HS-5 (cell line): ENCODE data around the gene KIFC3.
A peak's percentile ranks its signal among the peaks of the same experiment; 100 is the strongest.

ENCODE experiments used
- DNase-seq: peaks from one replicate; pipeline ENCODE4 v3.0.0-alpha.2; 2012; ENCODE audit warnings: low read depth

KIFC3 gene

DNA sequence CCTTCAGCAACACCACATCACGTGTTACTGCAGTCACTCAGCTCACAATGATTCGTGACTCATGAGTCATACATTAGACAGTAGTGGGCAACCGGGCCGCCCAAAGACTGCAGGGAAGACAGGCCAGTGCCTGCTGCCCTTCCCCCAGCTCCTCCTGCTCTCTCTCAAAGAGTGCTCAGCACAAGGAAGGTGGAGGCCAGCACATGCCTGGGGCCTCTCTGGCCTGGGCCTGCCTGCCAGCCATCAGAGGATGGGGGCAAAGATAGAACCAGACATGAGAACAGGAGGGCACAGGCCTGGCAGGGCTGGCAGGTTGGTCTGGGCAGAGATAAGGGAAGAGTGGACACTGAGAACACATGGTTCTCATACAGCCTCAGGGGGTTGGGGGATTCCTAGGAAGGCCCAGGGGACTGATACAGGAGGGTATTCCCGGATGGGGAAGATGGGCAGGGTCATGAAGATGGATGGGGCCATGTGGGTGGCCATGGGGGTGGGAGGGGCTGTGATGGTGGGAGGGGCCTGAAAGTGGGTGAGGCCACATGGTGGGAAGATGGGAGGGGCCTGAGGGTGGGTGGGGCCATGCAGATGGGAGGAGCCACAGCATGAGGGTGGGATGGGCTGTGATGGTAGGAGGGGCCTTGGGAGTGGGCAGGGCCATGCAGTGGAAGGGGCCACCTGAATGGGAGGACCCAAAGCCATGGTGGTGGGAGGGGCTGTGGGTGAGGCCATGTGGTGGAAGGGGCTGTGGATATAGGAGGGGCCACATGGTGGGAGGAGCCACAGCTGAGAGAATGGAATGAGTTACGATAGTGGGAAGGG lies 37.7 kb downstream of the KIFC3 start:
- DNase-seq: peak; percentile 75

DNA sequence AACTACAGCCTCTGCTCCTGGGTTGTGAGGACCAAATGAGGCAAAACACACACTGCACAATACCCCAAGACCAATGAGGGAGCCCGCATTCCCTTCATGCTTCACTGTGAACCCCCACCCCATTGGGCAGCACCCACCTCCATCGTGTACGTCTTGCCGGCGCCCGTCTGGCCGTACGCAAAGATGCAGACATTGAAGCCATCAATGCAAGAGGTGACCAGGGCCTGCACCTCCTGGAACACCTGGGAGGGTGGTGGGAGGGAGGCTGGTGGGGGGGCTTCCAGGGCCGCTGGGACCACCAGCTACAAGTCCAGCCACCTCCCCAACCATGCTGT lies 38.3 kb downstream of the KIFC3 start:
- no peak for DNase-seq

DNA sequence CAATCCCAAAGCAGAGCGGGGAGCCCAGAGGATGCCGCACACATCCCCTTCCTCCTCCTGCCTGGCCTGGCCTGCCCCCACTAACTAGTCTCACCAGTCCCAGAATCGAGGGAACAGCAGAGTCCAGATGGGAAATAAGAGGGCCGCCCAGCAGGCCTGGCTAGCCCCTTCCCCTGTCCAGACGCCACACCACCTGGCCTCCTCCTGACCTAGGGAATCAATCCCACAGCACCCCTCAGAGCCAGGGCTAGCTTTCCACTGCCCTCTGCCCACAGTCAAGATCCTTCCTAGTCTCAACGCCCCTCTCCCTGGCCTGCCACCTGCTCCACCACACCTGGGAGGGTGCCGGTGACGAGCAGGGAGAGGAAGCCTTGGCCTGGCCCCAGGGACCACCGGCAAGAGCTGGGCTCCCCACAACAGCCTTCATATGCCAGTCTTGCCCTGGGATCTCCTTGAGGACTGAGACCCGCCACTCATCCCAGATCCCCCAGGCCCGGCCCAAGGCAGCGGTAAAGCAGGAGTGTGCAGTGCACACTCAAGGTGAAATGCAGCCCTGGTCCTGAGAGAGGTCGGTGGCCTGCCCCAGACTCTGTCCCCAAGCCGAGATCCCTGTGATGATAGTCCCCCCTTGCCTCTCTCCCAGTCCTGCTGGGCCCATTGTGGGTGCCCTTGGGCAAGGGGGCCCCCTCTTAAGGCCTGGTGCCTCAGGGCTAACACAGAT lies 38.8 kb downstream of the KIFC3 start:
- DNase-seq: no peak

DNA sequence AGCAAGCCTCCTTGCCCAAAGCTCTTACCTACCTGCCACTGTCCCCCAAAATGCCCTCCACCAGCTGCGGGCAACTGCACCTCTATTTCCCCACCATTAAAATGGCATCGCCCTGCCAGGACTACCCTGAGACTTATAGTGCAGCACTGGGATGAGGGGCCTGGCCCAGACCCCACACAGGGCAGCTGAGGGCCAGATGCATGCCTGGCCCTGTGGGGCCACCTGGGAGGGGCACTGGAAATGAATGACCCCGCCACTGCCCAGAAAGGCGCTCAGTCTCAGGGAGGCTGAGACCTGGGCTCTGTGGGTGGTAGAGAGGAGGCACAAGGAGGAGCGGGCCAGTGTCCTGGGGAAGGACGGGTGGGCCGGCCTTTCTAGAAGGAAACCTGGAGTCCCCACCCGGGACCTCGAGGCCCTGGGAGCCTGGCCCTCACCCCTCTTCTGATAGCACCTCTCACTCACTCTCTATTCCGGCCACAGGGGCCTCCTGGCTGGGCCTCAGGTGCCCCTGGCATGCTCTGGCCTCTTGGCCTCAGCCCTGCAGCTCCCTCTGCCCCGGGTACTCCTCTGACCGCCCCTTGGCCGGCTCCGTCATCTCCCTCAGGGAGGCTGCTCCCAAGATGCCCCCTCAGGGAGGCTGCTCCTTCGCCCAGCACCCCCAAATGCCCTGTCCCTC lies 39.8 kb downstream of the KIFC3 start:
- DNase-seq: no peak

DNA sequence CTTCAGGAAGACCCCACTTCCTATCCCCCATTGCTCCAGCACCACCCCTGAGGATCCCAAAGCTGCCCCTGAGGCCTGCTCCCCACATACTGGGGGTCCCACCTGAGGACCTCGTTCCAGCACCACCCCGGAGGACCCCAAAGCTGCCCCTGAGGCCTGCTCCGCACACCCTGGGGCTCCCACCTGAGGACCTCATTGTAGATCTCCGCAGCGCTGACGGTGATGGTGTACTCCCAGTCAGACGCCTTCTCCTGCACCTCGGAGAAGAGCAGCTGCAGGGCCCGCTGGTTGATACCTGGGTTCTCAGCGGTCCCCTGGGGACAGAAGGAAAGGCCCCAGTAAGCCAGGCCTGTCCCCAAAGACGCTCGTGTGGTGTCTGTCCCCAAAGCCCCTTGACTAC lies 40.3 kb downstream of the KIFC3 start:
- no peak for DNase-seq

DNA sequence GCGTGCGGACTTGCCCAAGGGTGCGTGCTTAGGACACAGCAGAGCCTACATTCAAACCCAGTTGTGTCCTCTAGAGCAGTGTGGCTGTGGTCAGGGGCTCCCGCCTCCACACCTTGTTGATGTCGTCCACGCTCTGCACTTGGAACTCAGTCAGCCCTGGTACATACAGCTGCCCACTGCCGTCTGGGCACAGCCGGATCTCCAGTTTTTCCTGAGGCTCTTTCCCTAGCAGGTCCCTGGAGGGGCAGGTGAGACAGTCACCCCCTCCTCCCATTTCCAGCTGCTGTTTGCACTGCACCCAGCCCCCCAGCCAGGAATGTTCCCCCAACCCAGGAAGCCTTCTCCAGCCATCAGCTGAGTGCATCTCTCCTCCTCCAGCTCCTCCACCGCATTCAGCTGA lies 41.0 kb downstream of the KIFC3 start:
- no peak for DNase-seq

DNA sequence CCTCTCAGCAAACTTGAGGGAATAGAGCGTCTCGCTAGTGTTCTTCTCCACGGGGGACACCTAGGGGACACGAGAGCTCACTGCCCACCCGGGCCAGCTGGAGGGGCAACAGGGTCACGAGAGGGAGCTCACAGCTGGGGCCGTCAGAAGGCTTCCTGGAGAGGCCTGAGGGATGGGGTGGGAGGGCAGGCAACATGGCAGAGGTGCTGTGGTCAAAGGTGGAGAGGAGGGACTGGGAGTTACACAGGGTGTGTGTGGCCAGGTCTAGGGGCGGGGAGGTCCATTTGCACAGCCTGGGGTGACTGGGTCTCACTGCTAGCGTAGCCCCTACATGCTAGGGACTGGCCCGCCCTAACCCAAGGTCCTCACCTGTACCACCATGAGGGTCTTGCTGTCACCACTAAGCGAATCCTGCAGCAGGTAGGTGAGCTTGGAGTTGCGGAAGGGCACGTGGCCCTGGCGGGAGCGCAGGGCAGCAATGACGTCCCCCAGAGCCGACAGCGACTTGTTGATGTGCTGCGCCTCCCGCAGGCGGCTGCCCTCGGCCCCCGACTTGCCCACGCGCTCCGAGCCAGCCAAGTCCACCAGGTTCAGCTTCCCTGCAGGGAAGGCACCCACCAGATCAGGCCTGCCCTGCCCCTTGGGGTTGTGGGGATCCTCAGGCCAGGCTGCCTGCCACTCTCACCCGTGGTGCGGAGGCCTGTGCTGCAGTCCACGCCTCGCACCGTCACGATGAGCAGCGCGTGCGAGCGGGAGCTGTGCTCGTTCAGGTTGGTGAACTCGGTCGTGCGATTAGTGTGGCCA lies 41.7 kb downstream of the KIFC3 start:
- no peak for DNase-seq

DNA sequence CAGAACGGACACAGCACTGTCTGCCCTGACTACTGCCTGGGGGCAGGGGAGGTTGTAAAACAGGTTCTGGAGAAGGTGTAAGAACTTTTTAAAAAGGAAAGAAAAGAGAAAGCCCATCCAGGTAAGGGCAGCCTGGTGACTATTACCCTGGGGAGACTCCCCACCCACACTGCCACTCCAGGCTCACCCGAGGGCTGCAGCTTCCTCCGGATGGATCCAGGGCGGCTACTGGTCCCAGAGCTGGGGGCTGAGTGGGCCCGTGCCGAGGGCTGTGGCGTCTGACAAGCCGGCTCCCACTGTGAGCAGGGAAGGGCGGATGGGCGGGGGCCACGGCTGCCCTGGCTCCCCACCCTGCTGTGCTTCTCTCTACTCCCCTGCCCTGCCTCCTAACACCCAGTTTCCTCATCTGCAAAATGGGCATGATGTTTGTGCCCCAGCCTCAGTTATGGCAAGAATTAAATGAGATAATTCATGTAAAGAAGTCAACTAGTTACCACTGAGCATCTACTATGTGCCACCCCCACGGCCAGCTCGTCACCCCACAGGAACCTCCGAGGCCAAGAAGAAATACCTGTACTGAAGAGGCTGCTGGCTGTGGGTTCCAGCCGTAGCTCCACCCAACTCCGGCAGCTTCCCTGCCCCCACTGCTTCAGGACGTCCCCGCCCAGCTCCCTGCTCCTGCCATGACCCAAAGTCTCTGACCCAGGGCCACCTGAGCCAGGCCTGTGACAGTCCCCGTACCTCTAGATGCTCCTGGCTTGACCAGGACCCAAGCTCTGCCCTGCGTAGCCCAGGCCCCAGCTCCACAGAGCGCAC lies 42.5 kb downstream of the KIFC3 start:
- no peak for DNase-seq

DNA sequence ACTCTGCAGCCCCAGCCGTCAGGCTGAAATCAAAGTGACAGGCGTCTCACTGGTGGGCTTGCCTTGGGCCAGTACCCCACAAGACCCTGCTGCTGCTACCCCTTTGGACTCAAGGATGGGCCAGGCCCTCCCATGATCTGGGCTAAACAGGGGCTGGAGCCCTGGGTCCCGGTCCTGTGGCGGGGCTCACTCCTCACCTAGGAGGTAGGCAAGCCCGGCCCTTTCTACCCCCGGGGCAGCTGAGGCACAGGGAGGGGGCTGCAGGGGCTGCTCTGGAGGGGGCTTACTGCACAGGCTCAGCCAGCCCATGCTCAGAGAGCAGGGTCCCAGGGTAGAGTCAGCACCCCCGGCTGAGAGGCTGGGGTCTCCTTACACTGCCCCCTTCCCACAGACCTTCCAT lies 43.2 kb downstream of the KIFC3 start:
- no peak for DNase-seq

DNA sequence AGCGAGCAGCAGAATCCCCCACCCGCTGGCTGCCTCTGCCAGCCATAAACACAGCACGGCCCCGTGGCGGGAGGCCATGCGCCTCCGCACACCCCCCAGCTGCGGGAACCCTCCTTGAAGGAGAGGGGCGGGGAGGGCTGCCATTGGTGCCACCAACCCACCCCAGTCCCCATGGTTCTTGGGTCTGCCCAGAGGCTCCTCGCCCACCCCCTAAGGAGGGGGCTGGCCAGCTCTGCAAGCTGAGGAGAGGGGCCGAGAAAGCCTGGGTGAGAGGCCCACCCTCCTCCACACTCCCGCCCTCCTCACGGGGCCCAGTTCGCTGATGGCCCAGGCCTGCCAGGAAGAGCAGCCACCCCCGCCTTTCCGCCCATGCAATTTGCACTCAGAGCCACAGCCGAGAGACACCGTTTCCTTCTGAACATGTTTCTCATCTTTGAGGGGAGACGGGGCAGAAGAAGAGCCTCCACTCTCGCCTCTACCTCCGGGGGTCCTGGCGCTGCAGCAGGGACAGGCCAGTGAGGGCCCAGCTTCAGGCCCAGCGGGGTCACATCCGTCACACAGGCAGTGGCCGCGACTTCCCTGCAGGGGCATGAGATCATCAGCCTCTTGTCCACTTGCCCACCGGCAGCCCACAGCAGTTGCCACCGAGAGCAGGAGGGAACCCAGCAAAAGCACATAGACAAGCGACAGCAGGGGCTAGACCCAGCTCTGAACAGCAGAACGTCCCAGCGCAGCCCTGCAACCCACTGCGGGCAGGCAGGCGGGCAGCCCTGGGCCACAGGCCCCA lies 43.8 kb downstream of the KIFC3 start:
- DNase-seq: no peak

DNA sequence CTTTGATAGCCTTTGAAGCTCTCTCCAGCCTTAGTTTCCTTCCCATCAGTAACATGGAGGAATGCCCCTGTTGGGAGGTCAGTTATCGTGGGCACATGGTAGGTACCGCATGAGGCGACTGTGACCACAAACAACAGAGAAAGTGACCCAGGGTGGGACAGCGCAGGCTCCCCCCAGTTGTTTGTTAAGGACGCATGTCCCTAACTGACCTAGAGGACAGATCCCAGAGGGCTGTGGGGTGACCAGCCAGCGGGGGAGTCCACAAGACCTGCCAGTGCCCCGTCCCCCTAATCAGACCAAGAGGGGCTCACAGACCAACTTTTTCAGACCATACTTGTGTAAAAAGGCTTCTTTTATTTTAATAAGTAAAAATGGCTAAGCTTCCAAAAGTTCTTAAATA lies 44.4 kb downstream of the KIFC3 start:
- no peak for DNase-seq

DNA sequence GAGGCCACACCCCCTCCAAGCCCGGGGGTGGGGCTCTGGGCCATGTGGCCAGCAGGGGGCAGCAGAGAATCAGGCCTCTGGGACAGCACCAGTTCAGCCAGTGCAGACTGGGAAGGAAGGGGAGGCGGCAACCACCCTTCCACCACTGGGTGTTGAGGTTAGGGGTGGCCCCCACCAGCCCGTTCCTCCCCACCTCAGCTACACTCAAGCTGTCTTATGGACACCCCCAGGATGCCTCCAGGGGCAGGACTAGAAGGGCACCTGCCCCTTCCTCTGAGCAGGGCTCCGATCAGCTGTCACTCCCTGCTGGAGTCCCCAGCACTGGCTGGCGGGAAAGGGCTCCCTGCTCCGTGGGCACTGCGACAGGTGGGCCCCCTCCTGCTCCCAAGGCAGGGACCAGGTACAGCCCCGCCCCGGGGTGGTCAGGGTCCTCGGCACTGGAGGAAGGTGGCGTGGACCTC lies 44.9 kb downstream of the KIFC3 start:
- peak; percentile 39 for DNase-seq

DNA sequence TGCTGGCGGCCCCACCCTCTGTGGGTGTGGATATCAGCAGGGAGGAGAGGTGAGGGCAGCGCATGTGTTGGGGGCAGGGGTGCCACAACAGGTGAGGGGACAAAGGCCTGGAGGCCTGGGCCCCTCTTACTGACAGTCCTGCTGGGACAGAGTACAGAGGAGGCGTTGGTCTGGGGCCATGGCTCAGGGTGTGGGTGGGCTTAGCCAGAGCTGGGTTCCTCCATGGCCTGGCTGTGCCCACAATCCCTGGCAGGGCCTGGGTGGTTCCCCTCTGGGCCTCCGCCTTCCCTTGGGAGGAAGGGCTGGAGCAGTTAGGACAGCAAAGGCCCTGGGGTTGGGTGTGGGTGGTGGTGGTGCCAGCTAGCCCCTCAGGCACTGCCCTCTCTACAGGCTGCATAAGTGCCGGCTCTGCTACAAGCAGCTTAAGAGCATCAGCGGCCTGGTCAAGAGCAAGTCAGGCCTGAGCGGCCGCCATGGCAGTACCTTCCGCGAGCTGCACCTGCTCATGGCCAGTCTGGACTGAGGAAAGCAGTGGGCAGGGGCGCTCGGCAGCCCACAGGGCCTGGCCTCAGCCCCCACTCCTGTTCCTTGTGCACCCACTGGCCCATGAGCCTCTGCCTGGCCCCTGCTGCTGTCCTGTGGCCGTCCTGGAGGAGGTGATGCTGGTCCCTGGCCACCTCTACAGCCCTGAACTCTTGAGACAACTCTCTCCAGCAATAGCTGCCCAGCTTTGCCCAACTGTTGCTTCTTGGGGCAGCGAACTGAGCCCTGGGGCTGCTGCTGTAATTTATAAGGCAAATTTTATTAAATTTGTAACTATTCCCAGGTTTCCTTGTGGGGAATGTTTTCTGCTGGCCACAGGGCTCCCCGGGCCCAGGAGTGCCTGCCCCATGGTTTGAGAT lies 45.6 kb downstream of the KIFC3 start:
- no peak for DNase-seq

DNA sequence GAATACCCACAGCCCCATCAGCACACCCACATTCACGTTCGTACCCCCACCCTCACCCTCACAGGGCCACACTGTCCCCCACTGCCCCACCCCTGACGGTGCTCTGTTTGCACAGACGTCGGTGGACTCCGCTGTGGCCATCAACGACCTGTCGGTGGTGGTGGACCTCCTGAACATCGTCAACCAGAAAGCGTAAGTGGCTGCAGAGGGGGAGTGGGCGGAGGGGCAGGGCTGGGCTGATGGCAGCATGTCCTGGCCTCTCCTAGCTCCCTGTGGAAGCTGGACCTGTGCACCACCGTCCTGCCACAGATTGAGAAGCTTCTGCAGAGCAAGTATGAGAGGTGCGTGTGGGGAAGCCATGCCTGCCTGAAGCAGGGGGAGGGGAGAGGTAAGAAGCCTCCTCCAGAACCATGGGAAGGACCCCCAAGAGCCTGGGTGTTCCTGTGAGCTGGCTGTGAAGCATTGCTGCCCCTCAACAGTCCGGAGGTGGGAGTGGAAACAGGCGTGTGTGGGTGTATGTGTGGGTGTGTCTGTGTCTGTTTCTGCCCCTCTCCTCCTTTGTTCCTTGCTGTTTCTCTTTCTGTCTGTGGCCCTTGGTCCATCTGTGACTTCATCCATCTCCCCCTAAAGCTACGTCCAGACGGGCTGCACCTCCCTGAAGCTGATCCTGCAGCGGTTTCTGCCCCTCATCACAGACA lies 46.4 kb downstream of the KIFC3 start:
- DNase-seq: no peak

DNA sequence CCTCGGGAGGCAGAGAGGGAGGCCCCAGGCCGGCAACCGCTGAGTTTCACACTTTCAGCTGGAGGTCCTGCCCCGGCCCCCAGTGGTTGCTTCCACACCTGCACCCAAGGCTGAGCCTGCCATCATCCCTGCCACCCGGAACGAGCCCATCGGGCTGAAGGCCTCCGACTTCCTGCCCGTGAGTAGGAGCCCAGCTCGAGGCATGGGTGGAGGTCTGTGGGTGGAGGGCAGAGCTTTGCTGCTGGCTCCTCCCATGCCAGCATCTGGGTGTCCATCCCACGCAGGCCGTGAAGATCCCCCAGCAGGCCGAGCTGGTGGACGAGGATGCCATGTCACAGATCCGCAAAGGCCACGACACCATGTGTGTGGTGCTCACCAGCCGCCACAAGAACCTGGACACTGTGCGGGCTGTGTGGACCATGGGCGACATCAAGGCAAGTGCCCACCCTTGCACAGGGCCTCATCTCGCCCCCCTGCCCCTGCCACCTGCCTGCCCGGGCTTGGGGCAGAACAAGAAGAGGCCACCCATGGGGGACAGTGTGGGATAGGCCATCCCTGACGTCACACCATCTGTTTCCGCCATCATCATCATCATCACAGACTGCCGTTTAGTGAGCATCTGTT lies 47.1 kb downstream of the KIFC3 start:
- DNase-seq: no peak

DNA sequence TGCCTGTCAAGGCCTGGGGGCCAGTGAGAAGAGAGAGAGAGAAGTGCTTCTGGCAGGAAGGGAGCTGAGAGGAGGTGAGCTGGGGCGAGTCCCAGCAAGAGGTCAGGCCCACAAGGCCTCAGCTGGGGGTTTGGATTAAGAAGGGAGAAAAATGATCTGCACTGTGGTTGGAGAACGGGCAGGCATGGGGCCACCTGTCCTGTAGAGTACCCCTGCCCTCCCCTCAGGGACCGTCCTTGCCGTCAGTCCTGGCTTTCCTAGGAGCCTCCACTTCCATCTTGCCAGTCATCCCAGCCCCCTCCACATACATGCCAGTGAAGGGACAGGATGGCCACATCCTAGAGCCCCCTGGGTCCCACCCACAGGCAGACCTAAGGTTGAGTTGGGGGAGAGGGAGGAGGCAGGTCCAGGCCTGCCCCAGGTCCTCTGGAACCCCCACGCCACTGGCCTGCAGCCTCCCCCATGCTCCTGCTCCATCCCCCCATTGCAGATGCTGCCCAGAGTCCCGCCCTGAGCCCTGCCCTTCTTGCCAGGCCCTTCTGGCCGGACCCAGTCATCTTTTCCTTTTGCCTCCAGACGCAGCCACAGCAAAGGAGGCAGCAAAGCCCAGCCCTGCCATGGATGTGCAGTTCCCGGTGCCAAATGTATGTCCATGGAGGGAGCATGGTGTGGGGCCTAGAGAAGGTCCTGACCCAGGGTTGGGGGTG lies 47.8 kb downstream of the KIFC3 start:
- no peak for DNase-seq

DNA sequence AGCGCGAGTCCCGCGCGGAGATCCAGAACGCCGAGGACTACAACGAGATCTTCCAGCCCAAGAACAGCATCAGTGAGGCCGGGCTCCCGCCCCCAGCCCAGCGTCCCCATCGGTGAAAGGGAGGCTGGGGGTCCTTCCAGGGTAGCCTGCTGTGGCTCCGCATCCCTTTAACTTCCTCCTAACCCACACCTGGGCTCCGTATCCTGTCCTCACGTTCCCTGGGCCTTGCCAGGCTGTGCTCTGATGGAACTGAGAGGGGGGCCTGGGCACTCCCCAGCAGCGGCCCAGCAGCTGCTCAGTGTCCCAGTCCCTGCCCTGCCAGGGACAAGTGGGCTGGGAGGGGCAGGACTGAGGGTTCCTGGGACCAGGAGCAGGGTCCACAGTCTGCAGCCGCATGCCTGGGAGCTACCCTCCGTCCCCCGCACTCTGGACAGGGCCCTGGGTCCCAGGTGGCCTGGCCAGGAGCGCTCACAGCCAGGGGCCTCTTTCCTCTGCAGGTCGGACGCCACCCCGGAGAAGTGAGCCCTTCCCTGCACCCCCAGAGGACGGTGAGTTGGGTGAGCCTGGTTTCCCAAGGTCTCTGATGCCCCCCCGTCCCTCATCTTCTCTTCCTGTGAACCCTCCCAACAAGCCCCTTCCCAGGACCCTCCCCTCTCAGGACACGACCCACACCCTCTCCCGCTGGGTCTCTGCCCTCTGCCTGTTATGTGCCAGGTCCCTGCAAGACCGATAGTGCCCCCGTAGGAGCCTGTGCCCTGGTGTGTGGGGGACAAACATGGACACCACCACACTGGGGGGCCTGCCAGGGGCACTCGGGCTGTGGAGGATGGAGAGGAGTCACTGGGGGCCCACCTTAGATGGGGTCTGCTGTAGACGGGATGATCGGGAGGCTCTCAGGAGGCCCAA lies 48.6 kb downstream of the KIFC3 start:
- no peak for DNase-seq
